GM21515 (cell line): ENCODE results near the gene SAG.
"Not testable (repeated sequence)": the region's sequence is repeated elsewhere in the genome, so short reads cannot be mapped to it uniquely, and the experiment has no call there.

Experiments used
- ATAC-seq: cut with Tn5 transposase; IDR thresholded peaks from one replicate; pipeline ENCODE4 v1.9.1; 2021; ENCODE audit not compliant: unreplicated experiment

Gene SAG

DNA sequence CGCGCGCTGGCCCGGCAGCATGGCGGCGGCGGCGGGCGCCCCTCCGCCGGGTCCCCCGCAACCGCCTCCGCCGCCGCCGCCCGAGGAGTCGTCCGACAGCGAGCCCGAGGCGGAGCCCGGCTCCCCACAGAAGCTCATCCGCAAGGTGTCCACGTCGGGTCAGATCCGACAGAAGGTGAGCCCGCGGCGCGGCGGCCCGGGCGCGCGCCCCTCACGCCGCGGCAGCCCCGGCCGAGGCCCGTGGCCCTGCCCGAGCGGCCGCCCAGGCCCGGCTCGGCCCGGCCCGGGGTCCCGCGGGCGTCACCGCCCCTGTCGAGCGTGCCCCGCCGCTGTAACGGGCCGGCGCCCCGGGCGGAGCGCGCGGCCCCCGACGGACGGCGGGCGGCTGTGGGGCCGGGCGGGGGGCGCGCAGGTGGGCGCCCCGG, 46.9 kb downstream of the SAG start:
- ATAC-seq = peak; percentile 37

DNA sequence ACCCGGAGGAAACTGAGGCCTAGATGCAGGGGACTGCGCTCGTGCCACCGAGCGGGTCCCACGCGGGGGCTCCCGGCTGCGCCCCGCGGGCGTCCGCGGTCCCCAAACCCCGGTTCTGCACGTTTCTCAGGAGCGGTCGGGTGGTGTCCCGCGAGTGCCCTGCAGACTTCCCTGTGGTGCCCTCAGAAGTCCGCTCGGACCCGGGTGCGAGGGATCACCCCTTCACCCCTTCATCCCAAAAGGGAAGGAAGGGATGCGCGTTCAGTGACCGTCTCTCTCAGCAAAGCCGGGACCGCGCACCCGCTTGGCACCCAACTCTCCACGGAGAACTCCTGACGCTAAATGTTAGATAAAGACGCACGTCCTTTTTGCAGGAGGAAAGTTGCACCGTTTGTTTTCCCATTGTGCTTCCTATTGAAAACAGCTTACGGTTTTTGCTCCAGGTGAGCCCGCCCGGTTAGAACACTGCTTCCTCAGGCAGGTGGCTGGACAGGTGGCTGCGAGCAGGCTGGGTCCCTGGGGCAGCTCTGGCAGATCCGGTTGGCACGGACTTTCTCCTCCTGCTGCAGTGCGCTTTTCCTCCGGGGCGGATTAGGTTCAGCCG, 47.5 kb downstream of the SAG start:
- ATAC-seq = no peak

DNA sequence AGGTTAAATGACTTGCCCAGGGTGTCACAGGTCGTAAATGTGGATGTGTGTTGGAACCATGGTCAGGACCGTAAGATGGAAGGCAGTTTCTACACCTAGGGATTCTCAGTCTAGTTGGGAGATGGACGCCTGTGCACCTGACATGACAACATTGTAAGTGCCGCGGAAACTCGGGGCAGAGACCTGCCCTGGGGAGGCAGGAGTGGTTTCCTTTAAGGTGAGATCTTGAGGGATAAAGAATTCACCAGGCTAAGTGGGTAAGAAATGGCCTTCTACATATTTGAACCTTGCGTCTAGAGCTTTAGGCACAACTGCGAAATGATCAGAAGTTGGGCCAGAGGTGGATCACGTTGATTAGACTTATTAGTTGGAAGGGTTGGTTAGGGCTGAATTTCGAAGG, 48.3 kb downstream of the SAG start:
- no peak for ATAC-seq

DNA sequence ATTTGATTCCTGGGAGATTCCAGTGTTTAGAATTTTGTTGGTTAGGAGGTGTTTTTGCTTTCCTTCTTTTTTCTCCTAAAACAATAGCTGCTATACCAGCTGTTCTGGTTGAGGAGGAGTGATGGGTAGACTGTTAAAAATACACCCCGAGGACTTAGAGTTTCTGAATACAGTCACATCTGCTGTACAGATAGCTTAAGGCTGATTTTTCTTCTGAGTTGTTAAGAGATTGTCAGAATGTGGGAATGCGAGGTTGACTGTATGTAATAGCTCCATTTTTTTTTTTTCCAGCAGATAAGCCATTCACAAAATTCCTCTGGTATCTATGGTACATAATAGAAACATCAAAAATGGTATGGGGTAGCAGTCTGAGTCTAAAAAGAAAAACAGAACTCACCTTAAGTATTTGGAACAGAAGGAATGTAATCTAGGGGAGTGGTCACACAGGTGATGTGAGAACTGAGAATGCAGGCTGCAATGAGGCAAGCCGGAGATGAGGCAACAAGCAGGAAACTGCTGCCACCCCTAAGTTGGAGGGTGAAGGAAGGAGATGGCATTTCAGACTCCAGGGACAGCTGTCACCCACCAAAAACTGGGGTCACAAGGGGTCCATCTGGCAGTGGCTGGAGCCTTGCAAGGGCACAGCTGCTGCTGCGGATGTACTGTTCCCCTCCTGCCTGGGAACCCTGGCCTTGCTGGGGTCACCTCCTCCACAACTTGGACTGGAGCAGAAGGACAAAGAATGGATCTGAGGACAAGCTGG, 49.1 kb downstream of the SAG start:
- no peak for ATAC-seq

DNA sequence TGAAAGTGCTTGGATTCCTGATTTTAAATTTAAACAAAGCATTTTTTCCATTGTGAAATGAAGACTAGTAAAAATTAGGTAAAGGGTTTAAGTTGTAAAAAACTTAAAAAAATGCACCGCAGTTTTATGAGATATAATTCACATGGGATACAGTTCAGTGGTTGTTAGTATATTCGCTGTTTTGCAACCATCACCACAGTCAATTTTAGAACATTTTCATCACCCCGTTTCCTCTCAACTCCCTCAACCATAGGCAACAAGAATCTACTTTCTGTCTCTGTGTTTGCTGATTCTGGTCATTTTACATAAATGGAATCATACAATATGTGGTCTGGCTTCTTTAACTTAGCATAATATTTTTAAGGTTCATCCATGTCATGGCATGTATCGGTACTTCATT, 50.7 kb downstream of the SAG start:
- no peak for ATAC-seq

DNA sequence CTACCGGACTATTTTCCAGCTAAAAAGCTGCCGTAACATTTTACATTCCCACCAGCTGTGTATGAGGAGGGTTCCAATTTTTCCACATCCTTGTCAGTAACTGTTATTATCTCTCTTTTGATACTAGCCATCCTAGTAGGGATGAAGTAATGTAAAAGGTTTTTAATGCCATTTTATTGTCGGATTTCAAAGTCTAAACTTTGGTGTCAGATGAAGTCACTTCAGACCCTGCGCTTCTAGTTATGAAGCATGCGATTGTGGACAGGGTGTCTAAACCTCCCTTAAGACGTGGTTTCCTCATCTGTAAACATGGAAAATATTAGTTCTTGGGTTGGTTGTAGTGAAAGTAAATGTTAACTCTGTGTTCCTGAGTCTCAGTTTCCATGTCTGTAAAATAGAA, 51.3 kb downstream of the SAG start:
- no peak for ATAC-seq

DNA sequence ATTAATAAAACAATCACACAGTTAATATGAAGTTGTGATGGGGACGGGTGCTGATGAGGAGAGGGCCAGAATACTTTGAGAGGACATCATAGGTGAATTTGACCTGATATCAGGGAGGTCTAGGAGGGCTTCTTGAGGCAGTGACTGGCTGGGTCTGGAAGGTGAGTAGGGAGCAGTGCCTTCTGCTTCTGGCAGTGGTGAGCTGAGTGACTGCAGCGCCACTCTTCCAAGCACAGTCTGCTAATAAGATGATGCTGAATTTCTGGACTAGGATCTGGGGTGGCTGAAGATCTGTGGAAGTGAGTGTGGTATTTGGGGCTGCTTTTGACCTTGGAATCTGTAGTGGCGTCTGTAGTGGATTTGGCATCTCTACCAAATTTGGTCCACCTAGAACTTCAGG, 52.2 kb downstream of the SAG start:
- no peak for ATAC-seq

DNA sequence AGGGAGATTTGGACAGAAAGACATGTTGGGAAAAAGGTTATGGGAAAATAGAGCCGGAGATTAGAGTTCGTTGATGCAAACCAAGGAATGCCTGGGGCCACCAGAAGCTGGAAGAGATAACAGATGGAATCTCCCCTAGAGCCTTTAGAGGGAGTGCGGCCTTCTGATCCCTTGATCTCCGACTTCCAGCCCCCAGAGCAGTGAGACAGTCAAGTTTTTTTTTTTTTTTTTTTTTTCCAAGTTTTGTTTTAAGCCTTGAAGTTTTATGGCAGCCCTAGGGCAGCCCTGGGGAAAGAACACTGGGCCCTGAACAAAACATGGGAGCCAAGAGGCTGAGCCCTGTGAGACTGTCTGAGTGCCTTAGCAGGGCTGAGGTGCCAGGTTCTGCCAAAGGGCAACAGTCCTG, 53.2 kb downstream of the SAG start:
- no peak for ATAC-seq

DNA sequence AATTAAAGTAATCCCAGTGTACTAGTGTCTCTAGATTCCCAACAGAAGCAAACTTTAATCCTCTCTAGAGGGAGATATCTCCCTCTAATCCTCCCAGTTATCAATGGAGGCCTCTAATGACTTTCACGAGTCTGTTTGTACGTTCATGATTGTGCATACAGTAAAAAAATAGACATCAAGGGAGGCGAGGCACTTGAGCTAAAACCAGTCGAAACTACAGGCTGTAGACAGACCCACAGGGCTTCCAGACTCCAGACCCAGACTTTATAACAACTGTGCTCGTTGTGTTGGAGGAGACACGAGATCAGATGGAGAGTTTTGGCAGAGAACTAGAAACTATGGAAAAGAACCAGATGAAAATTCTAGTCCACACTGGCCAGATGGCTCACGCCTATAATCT, 53.7 kb downstream of the SAG start:
- ATAC-seq = no peak

DNA sequence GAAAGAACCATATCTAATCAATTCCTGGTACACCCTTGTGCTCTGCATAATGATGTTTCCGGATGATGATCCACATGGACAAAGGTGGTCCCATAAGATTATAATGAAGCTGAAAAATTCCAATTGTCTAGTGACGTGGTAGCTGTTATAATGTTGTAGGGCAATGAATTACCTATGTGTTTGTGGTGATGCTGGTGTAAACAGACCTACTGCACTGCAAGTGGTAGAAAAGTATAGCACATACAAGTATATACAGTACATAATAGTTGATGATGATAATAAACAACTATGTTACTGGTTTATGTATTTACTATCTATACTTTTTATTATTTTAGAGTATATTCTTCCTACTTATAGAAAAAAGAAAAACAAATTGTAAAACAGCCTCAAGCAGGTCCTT, 55.1 kb downstream of the SAG start:
- ATAC-seq = no peak

DNA sequence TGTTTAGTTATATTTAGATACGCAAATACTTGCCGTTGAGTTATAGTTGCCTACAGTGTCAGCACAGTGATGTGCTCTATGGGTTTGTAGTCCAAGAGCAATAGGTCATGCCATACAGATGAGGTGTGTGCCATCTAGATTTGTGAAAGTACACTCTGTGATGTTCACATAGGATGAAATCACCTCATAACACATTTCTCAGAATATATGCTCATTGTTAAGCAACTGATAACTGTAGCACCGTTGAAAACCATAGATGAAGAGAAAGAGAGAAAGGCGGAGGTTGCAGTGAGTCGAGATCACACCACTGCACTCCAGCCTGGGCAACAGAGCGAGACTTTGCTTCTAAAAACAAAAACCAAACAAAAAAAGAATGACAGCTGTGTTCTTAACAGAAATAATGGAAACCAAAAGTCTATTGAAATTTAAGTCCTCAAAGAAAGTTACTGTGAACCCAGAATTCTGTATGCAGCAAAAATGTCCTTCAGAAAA, 56.2 kb downstream of the SAG start:
- peak; percentile 52 for ATAC-seq

DNA sequence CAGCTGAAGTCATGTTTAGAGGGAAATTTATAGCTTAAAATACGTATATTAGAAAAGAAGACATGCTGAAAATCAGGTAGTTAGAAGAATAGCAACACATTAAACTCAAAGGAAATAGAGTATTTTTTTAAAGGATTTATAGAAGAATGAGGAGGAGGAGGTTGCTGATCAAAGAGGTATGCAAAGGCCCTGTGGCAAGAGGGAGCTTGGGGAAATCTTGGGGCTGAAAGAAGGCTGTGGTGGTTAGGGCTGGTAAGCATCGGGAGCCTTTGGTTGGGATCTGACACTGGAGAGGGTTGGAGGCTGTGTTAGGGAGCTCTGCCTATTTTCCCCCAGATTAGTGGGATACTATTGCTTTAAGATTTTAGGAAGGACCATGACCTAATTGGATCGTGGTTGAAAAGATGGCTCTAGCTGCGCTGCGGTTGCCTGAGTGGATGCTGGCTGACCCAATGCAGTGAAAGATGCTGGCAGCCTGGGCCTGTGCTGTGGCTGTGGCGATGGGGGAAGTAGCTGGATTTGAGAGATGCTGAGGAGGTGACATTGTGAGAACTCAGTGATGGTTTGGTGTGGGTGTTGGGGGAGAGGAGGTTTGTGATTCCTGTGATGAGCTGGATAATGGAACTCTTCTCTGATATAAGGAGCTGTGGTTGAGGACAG, 58.4 kb downstream of the SAG start:
- ATAC-seq = no peak

DNA sequence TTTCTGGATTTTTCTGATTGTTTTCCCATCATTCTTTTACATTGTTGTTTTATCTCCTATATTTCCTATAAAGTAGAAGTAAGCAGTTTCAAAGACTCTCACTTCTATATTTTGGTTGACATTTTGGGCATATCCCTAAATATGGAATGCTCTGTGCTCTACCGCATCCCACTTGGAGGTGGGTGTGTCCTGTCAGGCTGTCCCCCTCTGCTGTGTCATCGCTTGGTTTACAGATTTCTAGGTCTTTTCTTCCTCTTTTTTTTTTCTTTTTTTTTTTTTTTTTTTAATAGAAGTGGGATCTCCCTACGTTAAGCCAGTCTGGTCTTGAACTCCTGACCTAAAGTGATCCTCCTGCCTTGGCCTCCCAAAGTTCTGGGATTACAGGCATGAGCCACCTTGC, 60.0 kb downstream of the SAG start:
- no peak for ATAC-seq

DNA sequence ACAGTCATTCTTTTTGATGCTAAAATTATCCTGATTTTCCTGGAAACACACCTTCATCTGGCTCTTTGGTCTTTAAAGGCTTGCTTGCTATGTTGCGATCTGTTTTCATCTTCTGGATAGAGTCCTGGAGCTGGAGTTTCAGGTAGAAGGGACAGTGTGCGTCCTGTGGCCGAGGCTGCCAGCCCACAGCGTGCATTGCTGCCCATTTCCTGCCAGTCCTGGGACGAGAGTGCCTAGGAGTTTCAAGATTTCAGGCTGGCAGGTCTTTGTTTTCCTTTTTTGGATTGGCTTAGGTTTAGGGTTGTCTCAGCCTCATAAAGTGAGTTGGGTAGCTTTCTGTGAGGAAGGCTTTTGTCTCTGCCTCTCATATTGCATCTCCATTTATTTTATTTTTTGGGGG, 61.1 kb downstream of the SAG start:
- ATAC-seq = no peak

DNA sequence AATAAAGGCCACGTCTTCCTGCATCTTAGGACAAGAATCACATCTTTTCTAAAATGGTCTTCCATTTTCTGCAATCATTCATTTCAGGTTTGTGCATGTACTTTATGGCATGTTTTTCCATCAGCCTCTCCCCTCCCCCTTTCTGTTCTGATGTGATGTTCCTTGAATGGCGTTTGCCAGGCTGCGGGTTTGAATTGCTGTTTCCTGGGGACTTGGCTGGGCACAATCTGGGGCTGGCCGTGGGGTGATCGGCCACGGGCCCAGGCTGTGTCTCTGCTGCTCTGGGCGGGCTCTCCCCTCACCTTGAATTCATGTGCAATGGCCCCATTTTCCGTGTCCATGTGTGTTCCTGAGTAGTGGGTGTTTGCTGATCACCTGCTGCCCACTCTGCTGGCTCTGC, 61.8 kb downstream of the SAG start:
- no peak for ATAC-seq

DNA sequence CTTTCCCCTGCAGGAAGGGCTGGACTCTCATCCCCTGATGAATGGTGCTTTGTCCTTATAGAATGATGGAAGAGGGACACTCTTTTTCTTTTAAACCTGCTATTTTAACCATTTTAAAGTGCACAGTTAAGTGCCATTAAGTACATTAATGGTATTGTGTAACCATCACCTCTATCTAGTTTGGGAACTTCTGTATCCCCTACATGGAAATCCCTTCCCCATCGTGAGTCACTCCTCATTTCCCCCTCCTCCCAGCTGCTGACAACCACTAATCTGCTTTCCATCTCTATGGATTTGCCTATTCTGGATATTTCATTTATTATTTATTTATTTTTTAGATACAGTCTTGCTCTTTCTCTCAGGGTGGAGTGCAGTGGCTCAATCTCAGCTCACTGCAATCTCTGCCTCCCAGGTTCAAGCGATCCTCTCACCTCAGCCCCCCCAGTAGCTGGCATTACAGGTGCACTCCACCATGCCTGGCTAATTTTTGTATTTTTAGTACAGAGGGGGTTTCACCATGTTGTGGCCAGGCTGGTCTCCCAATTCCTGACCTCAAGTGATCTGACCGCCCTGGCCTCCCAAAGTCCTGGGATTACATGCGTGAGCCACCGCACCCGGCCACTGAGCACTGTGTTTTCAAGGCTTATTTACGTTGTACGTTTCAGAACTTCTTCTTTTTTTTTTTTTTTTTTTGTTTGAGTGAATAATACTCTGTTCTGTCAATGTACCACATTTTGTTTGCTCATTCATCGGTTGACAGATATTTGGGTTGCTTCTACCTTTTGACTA, 62.5 kb downstream of the SAG start:
- ATAC-seq = no peak

DNA sequence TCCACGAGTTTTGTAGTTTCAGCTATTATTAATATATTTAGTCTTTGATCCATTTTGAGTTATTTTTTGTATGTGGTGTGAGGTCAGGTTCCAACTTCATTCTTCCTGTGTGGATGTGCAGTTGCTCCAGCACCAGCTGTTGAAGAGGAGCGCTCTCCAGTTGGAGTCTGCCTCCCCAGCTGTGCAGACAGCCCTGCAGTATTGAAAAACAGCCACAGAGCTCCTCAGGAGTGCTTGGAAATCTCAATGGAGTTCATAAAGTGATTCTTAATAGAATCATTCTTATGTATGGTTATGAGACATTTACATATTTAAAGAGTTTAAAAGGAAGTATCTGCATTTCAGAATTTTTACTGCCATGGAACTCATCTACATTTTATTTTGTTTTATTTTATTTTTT, 64.0 kb downstream of the SAG start:
- ATAC-seq = no peak

DNA sequence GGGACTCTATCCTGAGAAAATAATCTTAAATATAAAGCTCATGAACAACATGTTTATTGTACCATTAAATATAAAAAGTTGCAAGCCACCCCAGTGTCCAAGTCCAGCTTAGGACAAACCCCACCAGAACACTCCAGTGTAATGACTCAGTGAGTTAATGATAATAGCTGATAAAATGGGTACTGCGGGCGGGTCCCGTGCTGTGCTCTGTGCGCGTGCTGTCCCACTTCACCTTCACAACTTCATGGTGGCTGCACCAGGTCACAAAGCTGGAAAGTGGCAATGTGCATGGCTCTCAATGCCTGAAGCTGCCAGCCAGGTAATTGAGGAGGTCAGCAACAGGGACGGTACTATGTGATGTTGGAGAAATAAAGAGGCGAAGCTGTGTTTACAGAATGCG, 65.2 kb downstream of the SAG start:
- ATAC-seq = no peak

DNA sequence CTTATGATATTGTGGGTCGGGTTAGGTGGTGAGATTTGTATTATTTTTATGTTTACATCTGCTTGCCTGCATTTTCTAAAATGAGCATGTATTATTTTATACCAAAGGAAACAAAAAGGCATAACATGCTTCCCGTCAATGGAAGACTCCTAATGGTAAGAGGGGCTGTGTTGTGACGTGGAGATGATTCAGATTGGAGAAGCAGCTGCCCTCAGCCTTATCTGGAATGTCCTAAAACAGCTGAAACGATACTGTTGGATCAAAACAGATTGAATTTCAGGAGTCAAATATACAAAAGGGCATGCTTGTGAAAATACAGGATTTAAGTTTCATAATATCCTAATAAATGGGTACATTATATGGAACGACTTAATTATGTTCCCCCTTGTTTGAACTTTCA, 65.7 kb downstream of the SAG start:
- ATAC-seq = no peak

DNA sequence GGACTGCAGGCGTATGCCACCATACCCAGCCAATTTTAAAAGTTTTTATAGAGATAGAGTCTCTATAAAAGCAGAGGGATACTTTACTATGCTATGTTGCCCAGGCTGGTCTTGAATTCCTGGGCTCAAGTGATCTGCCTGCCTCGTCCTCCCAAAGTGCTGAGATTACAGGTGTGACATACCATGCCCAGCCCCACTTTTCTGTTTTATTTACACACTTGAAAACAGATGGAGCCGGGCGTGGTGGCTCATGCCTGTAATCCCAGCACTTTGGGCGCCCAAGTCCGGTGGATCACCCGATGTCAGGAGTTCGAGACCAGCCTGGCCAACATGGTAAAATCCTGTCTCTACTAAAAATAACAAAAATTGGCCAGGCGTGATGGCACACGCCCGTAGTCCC, 67.2 kb downstream of the SAG start:
- not testable (repeated sequence) for ATAC-seq

DNA sequence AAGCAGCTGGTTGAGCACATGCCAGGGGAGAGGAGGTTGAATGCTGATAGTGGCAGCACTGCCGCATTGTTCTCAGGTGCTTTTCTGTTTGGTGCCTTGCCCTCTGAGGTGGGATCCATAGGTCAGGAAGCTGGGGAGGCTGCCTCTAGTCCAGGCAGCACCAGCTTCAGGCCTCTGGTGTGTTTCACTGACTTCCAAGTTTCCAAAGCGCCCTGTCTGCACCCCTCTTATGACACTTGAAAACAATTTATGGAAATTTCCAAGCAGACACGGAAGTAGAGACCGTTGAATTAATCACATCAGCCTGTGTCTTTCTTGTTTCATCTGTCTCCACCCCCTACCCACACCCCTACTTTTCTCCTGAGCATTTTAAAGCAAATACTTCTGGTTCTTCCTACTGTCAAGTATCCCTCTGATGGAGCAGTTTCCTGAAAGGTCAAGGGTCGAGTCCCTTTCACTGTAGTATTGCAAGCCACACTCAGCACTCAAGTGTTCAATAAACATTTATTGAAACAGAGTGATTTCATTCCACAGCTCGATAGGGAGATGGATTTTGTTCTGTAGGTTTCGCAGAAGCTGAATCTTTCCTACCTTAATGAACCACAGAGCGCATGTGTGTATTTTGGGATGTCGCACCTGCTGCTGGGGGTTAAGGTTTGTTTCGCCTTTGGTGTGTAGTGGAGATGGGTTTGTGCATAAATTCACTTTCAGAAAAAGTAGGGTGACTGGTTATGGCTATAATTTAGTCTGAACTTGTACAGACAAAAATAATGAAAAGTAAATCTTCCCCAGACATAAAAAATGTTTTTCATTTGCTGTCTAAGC, 68.1 kb downstream of the SAG start:
- no peak for ATAC-seq
